Measurements from ENCODE around the gene FXYD2.

GRCh38 chr11:117843666-117844484 is 19.3 kb upstream of the FXYD2 start:
- TF ChIP-seq POLR2A (conservative IDR thresholded peaks at IDR 0.05) (no peak), EZH2 (IDR thresholded peaks at IDR 0.05; ENCODE audit: borderline replicate concordance, low read depth, low read length) (no peak), CTCF (IDR thresholded peaks at IDR 0.05 in 2 of 3, conservative IDR thresholded peaks at IDR 0.05 in 1 of 3; ENCODE audit: insufficient read depth in 2 of 3, low read depth in 1 of 3, low read length in 3 of 3) (peak; percentile 86 to 95 (median 94)), KDM1A (IDR thresholded peaks at IDR 0.05) (no peak), ELF1 (tag; IDR thresholded peaks at IDR 0.05) (no peak), TCF7L2 (IDR thresholded peaks at IDR 0.05; ENCODE audit: low read depth, low read length) (no peak), NBN (IDR thresholded peaks at IDR 0.05; ENCODE audit: low read depth) (no peak), MYBL2 (IDR thresholded peaks at IDR 0.05; ENCODE audit: low read depth) (no peak), MYBL2 (CRISPR knock-in tag; IDR thresholded peaks at IDR 0.05; ENCODE audit: borderline replicate concordance) (no peak), ZNF398 (CRISPR knock-in tag; IDR thresholded peaks at IDR 0.05) (no peak), DACH1 (IDR thresholded peaks at IDR 0.05; ENCODE audit: partially characterized antibody) (no peak), ADNP (tag; IDR thresholded peaks at IDR 0.05) (no peak), MYNN (IDR thresholded peaks at IDR 0.05) (no peak), MYNN (CRISPR knock-in tag; IDR thresholded peaks at IDR 0.05) (no peak), FOXK2 (conservative IDR thresholded peaks at IDR 0.05 in 1 of 2, IDR thresholded peaks at IDR 0.05 in 1 of 2; ENCODE audit: low read depth in 2 of 2) (no peak), EP300 (IDR thresholded peaks at IDR 0.05; ENCODE audit: low read length) (no peak)
